Right lobe of liver (tissue), 4 donors: ENCODE results near the gene MYLK4.

Experiments used
- CTCF ChIP-seq, 4 donors: fragments of 200-600 bp in 3 of 4; fragments of 450-650 bp in 1 of 4; IDR thresholded peaks; one replicate each; pipeline versions ENCODE4 v1.5.1 to v1.8.0; 2016 to 2022; ENCODE audit warnings: antibody characterized with exemption in 4 of 4, mild to moderate bottlenecking in 2 of 4
- POLR2A ChIP-seq: fragments of 450-650 bp; IDR thresholded peaks from one replicate; pipeline ENCODE4 v1.6.1; 2017; ENCODE audit warnings: antibody characterized with exemption, mild to moderate bottlenecking
- donor health status: DM: no; HTN: no; CAD: no.
- donor health status: DM: no; HTN: no; CAD: no.
- donor health status: DM: no; HTN: yes; CAD: no.

GRCh38 chr6:2663123-2663522, 87.6 kb downstream of the MYLK4 start:
- no peak for TF ChIP-seq CTCF (IDR thresholded peaks at IDR 0.05)
- TF ChIP-seq POLR2A, result no peak
